ENCODE data around the gene ZFPM1.
A peak's percentile ranks its signal among the peaks of the same experiment; 100 is the strongest.

Gene ZFPM1

GRCh38 chr16:88453217-88453531 lies at the start of gene ZFPM1:
Gene ZFPM1, plus strand, starts transcription at chr16:88453280. Its CDS starts 359 bp downstream, at chr16:88453639.
- H3K9ac ChIP-seq (ENCODE audit: insufficient read length, low read depth), result peak within 1 kb of the TSS; percentile 77
- H3K36me3 ChIP-seq (ENCODE audit: insufficient read depth, insufficient read length, low read length), result no peaks in the 10 kb centered on the region
- DNase-seq (ENCODE audit: low read depth, low spot score), result no peak
- peak within 1 kb of the TSS; percentile 36 for H3K4me3 ChIP-seq (ENCODE audit: insufficient read length, low read depth)
- H3K27me3 ChIP-seq (ENCODE audit: insufficient read depth, insufficient read length), result peaks cover 78% of the 10 kb centered on the region
- TF ChIP-seq SUZ12 (IDR thresholded peaks at IDR 0.05; ENCODE audit: extremely low read depth, insufficient read depth, insufficient read length), result no peak
- TF ChIP-seq YY1 (IDR thresholded peaks at IDR 0.05; ENCODE audit: insufficient read depth, insufficient read length), result no peak
- H3K9me3 ChIP-seq (ENCODE audit: insufficient read depth, low read length), result no peaks in the 10 kb centered on the region; the same call in 1 of the 2 replicates
- peaks cover 37% of the 10 kb centered on the region for H3K4me1 ChIP-seq (ENCODE audit: insufficient read depth, insufficient read length)

DNA sequence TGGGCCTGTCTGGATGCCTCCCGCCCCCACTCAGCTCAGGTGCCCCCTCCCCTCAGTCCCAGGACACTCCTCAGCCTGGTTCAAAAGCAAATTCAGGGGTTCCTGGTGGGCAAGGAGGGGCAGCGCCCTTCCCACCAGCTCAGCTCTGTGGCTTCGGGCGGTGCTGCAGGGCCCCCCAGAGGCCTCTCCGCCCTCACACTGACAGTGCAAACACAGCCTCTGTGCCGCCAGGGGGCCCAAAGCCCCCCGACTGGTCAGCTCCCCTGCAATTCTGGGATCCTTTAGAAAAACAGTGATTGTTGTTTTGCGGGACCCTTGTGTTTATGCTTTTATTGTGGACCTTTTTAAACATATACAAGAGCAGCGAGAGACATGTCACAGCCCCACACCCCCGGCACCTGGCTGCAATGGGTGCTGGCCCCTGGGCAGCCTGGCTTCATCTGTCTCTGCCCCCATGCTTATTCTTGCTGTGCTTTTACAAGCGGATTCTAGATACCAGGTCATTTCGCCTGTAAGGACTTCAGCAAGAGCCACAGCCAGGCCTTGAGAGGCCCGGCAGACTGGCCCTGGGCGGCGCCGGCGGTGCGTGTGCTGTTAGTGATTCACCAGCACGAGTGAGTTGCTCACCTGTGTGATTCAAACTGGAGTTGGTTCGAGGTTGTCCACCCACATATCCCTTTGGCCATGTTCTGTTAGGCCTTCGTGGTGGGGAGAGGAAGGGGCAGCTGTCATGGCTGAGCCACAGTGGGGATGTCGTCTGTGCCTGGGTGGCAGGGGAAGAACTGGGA lies 49.1 kb upstream of the ZFPM1 start:
- DNase-seq (ENCODE audit: low read depth, low spot score), result no peak
- no peak overlapping the region for H3K4me3 ChIP-seq (ENCODE audit: insufficient read length, low read depth)
- no peak overlapping the region for H3K9ac ChIP-seq (ENCODE audit: insufficient read length, low read depth)
- H3K9me3 ChIP-seq (ENCODE audit: insufficient read depth, low read length), result no peaks in the 10 kb centered on the region
- H3K36me3 ChIP-seq (ENCODE audit: insufficient read depth, insufficient read length, low read length), result no peaks in the 10 kb centered on the region
- H3K27me3 ChIP-seq (ENCODE audit: insufficient read depth, insufficient read length), result no peaks in the 10 kb centered on the region
- TF ChIP-seq ZNF274 (IDR thresholded peaks at IDR 0.05; ENCODE audit: low read depth, low read length) (no peak), YY1 (IDR thresholded peaks at IDR 0.05; ENCODE audit: insufficient read depth, insufficient read length) (no peak), SUZ12 (IDR thresholded peaks at IDR 0.05; ENCODE audit: extremely low read depth, insufficient read depth, insufficient read length) (no peak)
- H3K4me1 ChIP-seq (ENCODE audit: insufficient read depth, insufficient read length), result peaks cover 7% of the 10 kb centered on the region

GRCh38 chr16:88404769-88405168 lies 48.3 kb upstream of the ZFPM1 start:
- no peaks in the 10 kb centered on the region for H3K9me3 ChIP-seq (ENCODE audit: insufficient read depth, low read length)
- H3K4me3 ChIP-seq (ENCODE audit: insufficient read length, low read depth), result no peak overlapping the region
- no peaks in the 10 kb centered on the region for H3K27me3 ChIP-seq (ENCODE audit: insufficient read depth, insufficient read length)
- TF ChIP-seq ZNF274 (IDR thresholded peaks at IDR 0.05; ENCODE audit: low read depth, low read length), result no peak
- TF ChIP-seq YY1 (IDR thresholded peaks at IDR 0.05; ENCODE audit: insufficient read depth, insufficient read length), result no peak
- no peak for TF ChIP-seq SUZ12 (IDR thresholded peaks at IDR 0.05; ENCODE audit: extremely low read depth, insufficient read depth, insufficient read length)
- H3K36me3 ChIP-seq (ENCODE audit: insufficient read depth, insufficient read length, low read length), result no peaks in the 10 kb centered on the region
- peaks cover 7% of the 10 kb centered on the region for H3K4me1 ChIP-seq (ENCODE audit: insufficient read depth, insufficient read length)
- no peak for DNase-seq (ENCODE audit: low read depth, low spot score)
- no peak overlapping the region for H3K9ac ChIP-seq (ENCODE audit: insufficient read length, low read depth)

DNA sequence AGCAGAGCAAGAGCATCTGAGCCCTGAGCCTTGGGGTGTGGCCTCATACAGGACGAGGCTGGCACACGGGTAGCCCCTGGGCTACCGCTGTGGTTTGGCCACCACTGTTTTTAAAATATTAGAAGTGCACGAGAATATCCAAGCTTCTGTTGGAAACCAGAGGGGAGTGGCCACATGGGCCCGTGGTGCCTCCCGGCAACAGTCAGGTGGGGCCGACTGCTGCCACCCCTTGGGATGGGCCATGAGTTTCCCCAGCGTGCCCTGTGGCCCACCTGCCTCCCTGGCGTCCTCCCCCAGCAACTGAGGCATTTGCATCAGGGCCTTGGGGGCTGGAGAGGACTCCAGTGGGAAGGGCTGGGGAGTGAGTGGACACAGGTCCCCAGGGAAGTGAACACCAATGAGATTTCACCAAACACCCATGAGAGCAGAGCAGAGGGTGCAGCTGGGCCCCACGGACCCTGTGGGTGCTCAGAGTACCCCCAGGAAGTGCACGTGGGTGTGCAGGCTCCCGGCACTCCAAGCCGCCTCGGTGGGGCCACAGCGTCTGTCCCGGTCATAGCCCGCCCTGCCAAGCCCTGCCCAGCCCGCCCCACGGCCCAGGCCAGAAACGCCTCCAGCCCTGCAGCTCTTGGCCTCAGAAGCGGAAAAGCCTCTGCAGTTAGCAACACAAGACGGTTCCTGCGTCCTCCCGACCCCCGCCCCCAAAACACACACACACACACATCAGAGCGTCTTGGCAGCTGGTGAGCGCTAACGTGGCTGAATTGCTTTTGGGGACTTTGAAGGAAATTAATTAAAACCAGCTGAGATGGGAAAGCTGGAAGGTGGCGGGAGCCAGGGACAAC lies 47.6 kb upstream of the ZFPM1 start:
- DNase-seq (ENCODE audit: low read depth, low spot score), result no peak
- Histone ChIP-seq H3K9ac (ENCODE audit: insufficient read length, low read depth) (no peak overlapping the region), H3K4me1 (ENCODE audit: insufficient read depth, insufficient read length) (peaks cover 7% of the 10 kb centered on the region), H3K27me3 (ENCODE audit: insufficient read depth, insufficient read length) (no peaks in the 10 kb centered on the region), H3K4me3 (ENCODE audit: insufficient read length, low read depth) (no peak overlapping the region), H3K9me3 (ENCODE audit: insufficient read depth, low read length) (no peaks in the 10 kb centered on the region), H3K36me3 (ENCODE audit: insufficient read depth, insufficient read length, low read length) (no peaks in the 10 kb centered on the region)
- no peak for TF ChIP-seq ZNF274 (IDR thresholded peaks at IDR 0.05; ENCODE audit: low read depth, low read length)
- TF ChIP-seq YY1 (IDR thresholded peaks at IDR 0.05; ENCODE audit: insufficient read depth, insufficient read length), result no peak
- TF ChIP-seq SUZ12 (IDR thresholded peaks at IDR 0.05; ENCODE audit: extremely low read depth, insufficient read depth, insufficient read length), result no peak

- Histone ChIP-seq H3K36me3 (ENCODE audit: insufficient read depth, insufficient read length, low read length) (no peaks in the 10 kb centered on the region), H3K4me3 (ENCODE audit: insufficient read length, low read depth) (no peak overlapping the region), H3K27me3 (ENCODE audit: insufficient read depth, insufficient read length) (no peaks in the 10 kb centered on the region), H3K4me1 (ENCODE audit: insufficient read depth, insufficient read length) (peaks cover 7% of the 10 kb centered on the region), H3K9ac (ENCODE audit: insufficient read length, low read depth) (no peak overlapping the region), H3K9me3 (ENCODE audit: insufficient read depth, low read length) (no peaks in the 10 kb centered on the region)
- DNase-seq (ENCODE audit: low read depth, low spot score), result no peak
- TF ChIP-seq ZNF274 (IDR thresholded peaks at IDR 0.05; ENCODE audit: low read depth, low read length), result no peak
Measured at GRCh38 chr16:88406096-88407041, 46.7 kb upstream of the ZFPM1 start.

- Histone ChIP-seq H3K36me3 (ENCODE audit: insufficient read depth, insufficient read length, low read length) (no peaks in the 10 kb centered on the region), H3K4me1 (ENCODE audit: insufficient read depth, insufficient read length) (peaks cover 7% of the 10 kb centered on the region), H3K9ac (ENCODE audit: insufficient read length, low read depth) (no peak overlapping the region), H3K27me3 (ENCODE audit: insufficient read depth, insufficient read length) (no peaks in the 10 kb centered on the region), H3K4me3 (ENCODE audit: insufficient read length, low read depth) (no peak overlapping the region), H3K9me3 (ENCODE audit: insufficient read depth, low read length) (no peaks in the 10 kb centered on the region)
- TF ChIP-seq YY1 (IDR thresholded peaks at IDR 0.05; ENCODE audit: insufficient read depth, insufficient read length), result no peak
- TF ChIP-seq SUZ12 (IDR thresholded peaks at IDR 0.05; ENCODE audit: extremely low read depth, insufficient read depth, insufficient read length), result no peak
- no peak for TF ChIP-seq ZNF274 (IDR thresholded peaks at IDR 0.05; ENCODE audit: low read depth, low read length)
- DNase-seq (ENCODE audit: low read depth, low spot score), result no peak
Measured at GRCh38 chr16:88407042-88407420, 46.0 kb upstream of the ZFPM1 start.
